GM12878 (cell line): Measurements from ENCODE around the gene SSBP3. TPM values are rescaled to one million over a fixed set of nuclear protein-coding genes. Genes with fewer than 3 reads are reported as not detected.

Experiments used
- ATF2 ChIP-seq: IDR thresholded peaks from 2 replicates; pipeline ENCODE4 v1.6.1; 2012; ENCODE audit warnings: low read length, inconsistent platforms
- BCL3 ChIP-seq: IDR thresholded peaks from 2 replicates; pipeline ENCODE4 v1.6.1; 2011; ENCODE audit warnings: borderline replicate concordance, low read depth, mild to moderate bottlenecking, moderate library complexity, low read length; ENCODE audit not compliant: insufficient read depth, poor library complexity, severe bottlenecking
- BHLHE40 ChIP-seq, 2 experiments: fragments of 450-650 bp in 1 of 2; IDR thresholded peaks; 2 replicates each; pipeline ENCODE4 v1.6.1; 2011 to 2017; ENCODE audit warnings: low read depth in 2 of 2, borderline replicate concordance in 1 of 2, improper control_type of control experiment in 1 of 2, low read length in 1 of 2, mild to moderate bottlenecking in 1 of 2
- ESRRA ChIP-seq: IDR thresholded peaks from 2 replicates; pipeline ENCODE4 v1.6.1; 2012; ENCODE audit warnings: mild to moderate bottlenecking, low read length, improper control_type of control experiment
- HSF1 ChIP-seq: fragments of 150-350 bp; IDR thresholded peaks from 2 replicates; pipeline ENCODE4 v1.6.1; 2014; ENCODE audit warnings: mild to moderate bottlenecking, low read depth, low read length
- KDM1A ChIP-seq: fragments of 200-600 bp; sonication (generic); IDR thresholded peaks from 2 replicates; pipeline ENCODE4 v1.6.1; 2016; ENCODE audit warnings: borderline replicate concordance
- LARP7 ChIP-seq: fragments of 450-650 bp; IDR thresholded peaks from 2 replicates; pipeline ENCODE4 v1.6.1; 2017; ENCODE audit warnings: mild to moderate bottlenecking
- MAX ChIP-seq: IDR thresholded peaks from 2 replicates; pipeline ENCODE4 v1.6.1; 2012; ENCODE audit warnings: low read depth, low read length, improper control_type of control experiment
- MXI1 ChIP-seq: fragments of 150-350 bp; IDR thresholded peaks from 2 replicates; pipeline ENCODE4 v1.6.1; 2011; ENCODE audit warnings: low read depth, mild to moderate bottlenecking, inconsistent platforms, low read length, improper control_type of control experiment
- NBN ChIP-seq: fragments of 450-650 bp; IDR thresholded peaks from 2 replicates; pipeline ENCODE4 v1.6.1; 2016
- NKRF ChIP-seq: fragments of 450-650 bp; conservative IDR thresholded peaks from 2 replicates; pipeline ENCODE4 v1.6.1; 2017; ENCODE audit warnings: mild to moderate bottlenecking, moderate library complexity
- NR2C2 ChIP-seq: IDR thresholded peaks from 2 replicates; pipeline ENCODE4 v1.6.1; 2011; ENCODE audit warnings: borderline replicate concordance, low read depth; ENCODE audit not compliant: control insufficient read depth, insufficient read length
- NR2F1 ChIP-seq: fragments of 450-650 bp; conservative IDR thresholded peaks from 2 replicates; pipeline ENCODE4 v1.6.1; 2017; ENCODE audit warnings: mild to moderate bottlenecking
- PAX8 ChIP-seq: fragments of 450-650 bp; IDR thresholded peaks from 2 replicates; pipeline ENCODE4 v1.6.1; 2017; ENCODE audit warnings: mild to moderate bottlenecking, moderate library complexity
- RCOR1 ChIP-seq: conservative IDR thresholded peaks from 2 replicates; pipeline ENCODE4 v1.6.1; 2012; ENCODE audit warnings: low read depth, low read length, improper control_type of control experiment
- RFX5 ChIP-seq: IDR thresholded peaks from 2 replicates; pipeline ENCODE4 v1.6.1; 2011; ENCODE audit warnings: low read depth, low read length, improper control_type of control experiment
- SMC3 ChIP-seq: IDR thresholded peaks from 2 replicates; pipeline ENCODE4 v1.6.1; 2011; ENCODE audit warnings: low read length, improper control_type of control experiment, borderline replicate concordance
- SRF ChIP-seq, 2 experiments: IDR thresholded peaks; 2 replicates each; pipeline ENCODE4 v1.6.1; 2011; ENCODE audit warnings: low read depth in 2 of 2, low read length in 2 of 2, mild to moderate bottlenecking in 1 of 2, moderate library complexity in 1 of 2
- TCF3 ChIP-seq: IDR thresholded peaks from 2 replicates; pipeline ENCODE4 v1.6.1; 2012; ENCODE audit warnings: low read depth, mild to moderate bottlenecking, low read length, borderline replicate concordance; ENCODE audit not compliant: insufficient read depth
- polyA plus RNA-seq, 11 experiments: library from polyadenylated mRNA; depleted of rRNA in 4 of 11; unstranded in 6 of 11; stranded (reverse) in 5 of 11; fragments of >200 nt; fragmentation: Nextera tagmentation in 4 of 11; fragmentation: Illumina TruSeq in 1 of 11; extraction: Ambion mirVana in 4 of 11; extraction: Trizol in 1 of 11; gene quantifications; 1 replicate in 1 of 11; 2 replicates in 10 of 11; pipeline versions ENCODE4 v1.2.1 to v1.2.3, GENCODE V29; 2011 to 2016; ENCODE audit warnings: inconsistent platforms in 2 of 11, missing spikeins in 2 of 11, low read depth in 1 of 11
- total RNA-seq, 4 experiments: library from RNA; depleted of rRNA in 3 of 4; stranded (reverse); fragments of >200 nt in 3 of 4; fragmentation: Illumina TruSeq in 1 of 4; extraction: Trizol in 1 of 4; gene quantifications; 2 replicates each; pipeline versions ENCODE4 v1.2.1 to v1.2.3, GENCODE V29; 2013 to 2021

The SSBP3 gene
- total and polyA plus RNA-seq, 10 of the 15 experiments (the other 5 are each of a cell fraction or from before 2014, with no cell fraction given), result 4.1 to 51.7 (median 17.1) TPM

GRCh38 chr1:54407404-54408146, 1.4 kb upstream of the SSBP3 start (continued):
- no peak for TF ChIP-seq NR2F1
- 0 out of 2 replicates have a peak, but pooled peaks have one; percentile 45 for TF ChIP-seq NKRF
- peak; percentile 31; the same call in 1 of the 2 replicates for TF ChIP-seq RFX5
- no peak for TF ChIP-seq PAX8
- TF ChIP-seq MXI1, result no peak
- peak; percentile 67; the same call in 1 of the 2 replicates for TF ChIP-seq NBN
- TF ChIP-seq ATF2, result peak; percentile 57; the same call in 1 of the 2 replicates
- no peak for TF ChIP-seq BHLHE40 (IDR thresholded peaks at IDR 0.05; ENCODE audit: borderline replicate concordance in 1 of 2, low read depth in 2 of 2, low read length in 1 of 2)
- no peak for TF ChIP-seq NR2C2
- TF ChIP-seq RCOR1, result peak; percentile 97
- TF ChIP-seq TCF3, result no peak
- TF ChIP-seq LARP7, result no peak
- TF ChIP-seq BCL3, result no peak
- TF ChIP-seq HSF1, result no peak
- no peak for TF ChIP-seq ESRRA
- TF ChIP-seq SMC3, result peak; percentile 33; the same call in 1 of the 2 replicates
- peak; percentile 53; the same call in 1 of the 2 replicates for TF ChIP-seq MAX
- no peak for TF ChIP-seq SRF (IDR thresholded peaks at IDR 0.05; ENCODE audit: low read depth in 2 of 2, low read length in 2 of 2)
- TF ChIP-seq KDM1A, result no peak
